Thoracic aorta endothelial cell (primary cell): ENCODE data around the gene TGIF2LX. TPM values are rescaled to one million over a fixed set of nuclear protein-coding genes. Genes with fewer than 3 reads are reported as not detected.

Experiments used
- total RNA-seq: library from RNA; depleted of rRNA; stranded (reverse); fragments of >200 nt; gene quantifications from 2 replicates; pipeline ENCODE4 v1.2.3, GENCODE V29; 2012

TGIF2LX gene
- total RNA-seq: not detected in 2 replicates

DNA sequence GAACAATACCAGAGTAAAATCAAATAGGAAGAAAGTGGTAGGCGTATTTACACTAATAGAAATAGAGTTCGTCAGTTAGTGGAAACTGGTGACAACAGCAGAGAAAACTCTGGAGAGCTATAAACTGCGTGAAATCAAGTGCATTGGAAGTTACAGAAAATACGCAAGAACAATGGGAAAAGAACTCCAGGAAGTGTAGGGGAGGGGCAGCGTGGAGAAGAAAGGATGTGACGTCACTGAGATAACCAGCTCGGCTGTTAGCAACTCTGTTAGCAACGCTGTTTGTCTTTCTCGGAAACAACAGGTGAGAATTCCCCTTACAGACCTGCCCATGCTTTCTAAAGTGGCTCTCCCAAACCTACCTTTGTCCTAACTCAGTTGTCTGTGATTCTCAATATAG, at the start of gene TGIF2LX:
TSS of gene TGIF2LX (plus strand) at position 244 of the 400 bp plus-strand sequence. CDS start 178 bp downstream, outside the sequence.

